ENCODE results near the gene CRYGN. TPM values are rescaled to one million over a fixed set of nuclear protein-coding genes. Genes with fewer than 3 reads are reported as not detected.

CRYGN gene
- polyA plus RNA-seq, 3 donors, result not detected

DNA sequence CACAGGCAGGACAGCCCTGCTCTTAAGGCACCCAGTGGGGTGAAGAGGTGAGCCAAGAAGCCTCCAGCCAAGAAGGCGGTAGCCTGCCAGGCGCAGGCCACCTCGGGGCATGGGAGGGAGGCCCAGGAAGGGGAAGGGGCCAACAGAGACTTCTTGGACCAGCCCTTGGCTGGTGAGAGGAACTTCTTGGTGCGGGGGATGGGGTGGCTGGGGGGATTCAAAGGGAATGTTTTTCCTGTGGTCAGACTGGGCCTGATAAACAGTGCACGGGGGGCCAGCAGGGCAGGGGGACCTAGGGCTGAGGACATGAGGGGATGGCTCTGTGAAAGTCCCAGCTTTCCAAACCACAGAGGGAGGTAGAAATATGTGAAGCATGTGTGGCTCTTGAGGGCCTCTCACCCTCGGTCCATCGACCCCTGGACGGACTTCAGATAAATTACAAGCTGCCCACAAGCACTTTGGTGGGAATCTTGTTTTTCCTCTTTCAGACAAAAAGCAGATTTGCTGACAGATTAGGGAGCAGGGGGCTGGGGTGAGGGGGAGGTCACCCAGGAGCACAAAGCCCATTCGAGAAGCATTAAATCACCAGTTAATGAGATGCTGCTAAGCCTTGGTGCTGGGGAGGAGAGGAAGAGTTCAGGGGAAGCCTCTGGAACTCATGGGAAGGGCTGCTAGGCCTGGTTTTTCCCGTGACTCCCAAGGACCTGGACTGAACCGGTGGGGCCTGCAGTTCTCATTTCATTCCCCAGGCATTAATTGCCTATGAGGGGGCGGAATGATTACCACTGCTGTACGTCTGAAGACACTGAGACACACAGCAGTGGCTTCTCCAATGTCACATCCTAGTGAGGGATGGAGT lies 11.3 kb downstream of the CRYGN start:
- Mint-ChIP-seq H3K4me1 (peaks cover 21% of the 10 kb centered on the region), H3K36me3 (no peaks in the 10 kb centered on the region), H3K27me3 (ENCODE audit: low read depth in 3 of 3) (peaks cover 0 to 7% (median 4%) of the 10 kb centered on the region in 3 donors), H3K9me3 (peaks cover 0 to 4% (median 0%) of the 10 kb centered on the region in 7 donors), H3K27ac (peak overlapping the region in 2 of 7 donors; percentile 15 to 48), H3K4me3 (no peak overlapping the region)
- H3K36me3 ChIP-seq (replicated peaks in 1 of 2; ENCODE audit: control insufficient read depth in 1 of 2, insufficient read depth in 2 of 2, low read length in 2 of 2), result no peaks in the 10 kb centered on the region
- H3K9ac ChIP-seq (ENCODE audit: insufficient read depth, low read length, poor library complexity, severe bottlenecking), result no peak overlapping the region
- intact Hi-C loops (cut with micrococcal nuclease), result no loop called here
- H3K4me2 ChIP-seq (replicated peaks; ENCODE audit: extremely low read depth, low read length, poor library complexity, severe bottlenecking), result no peak overlapping the region
- WGBS (ENCODE audit: insufficient coverage), result 35% methylated on average over 10 of the region's 13 CpGs
- H3K9me3 ChIP-seq (replicated peaks in 1 of 2; ENCODE audit: control insufficient read depth in 1 of 2, insufficient read depth in 1 of 2, low read length in 2 of 2), result peaks cover 0 to under 1% of the 10 kb centered on the region in 2 donors
- H2AFZ ChIP-seq (ENCODE audit: insufficient read depth, low read depth, low read length, poor library complexity, severe bottlenecking), result no peak overlapping the region
- no peaks in the 10 kb centered on the region for H4K20me1 ChIP-seq (ENCODE audit: insufficient read depth, low read length)
- H3K4me1 ChIP-seq (ENCODE audit: control insufficient read depth in 1 of 2, insufficient read depth in 2 of 2, low read length in 2 of 2), result no peaks in the 10 kb centered on the region
- no peaks in the 10 kb centered on the region for H3K79me2 ChIP-seq (ENCODE audit: insufficient read depth, low read length)
- no peak for TF ChIP-seq CTCF (IDR thresholded peaks at IDR 0.05)
- no peak overlapping the region for H3K27ac ChIP-seq (ENCODE audit: low read depth in 1 of 2, low read length in 2 of 2)
- no peak overlapping the region for H3K4me3 ChIP-seq (replicated peaks in 1 of 3; ENCODE audit: low read depth in 2 of 3, low read length in 3 of 3)
- no peaks in the 10 kb centered on the region for H3K27me3 ChIP-seq (ENCODE audit: control insufficient read depth in 2 of 2, insufficient read depth in 2 of 2, low read length in 2 of 2)
- DNase-seq, result no peak

DNA sequence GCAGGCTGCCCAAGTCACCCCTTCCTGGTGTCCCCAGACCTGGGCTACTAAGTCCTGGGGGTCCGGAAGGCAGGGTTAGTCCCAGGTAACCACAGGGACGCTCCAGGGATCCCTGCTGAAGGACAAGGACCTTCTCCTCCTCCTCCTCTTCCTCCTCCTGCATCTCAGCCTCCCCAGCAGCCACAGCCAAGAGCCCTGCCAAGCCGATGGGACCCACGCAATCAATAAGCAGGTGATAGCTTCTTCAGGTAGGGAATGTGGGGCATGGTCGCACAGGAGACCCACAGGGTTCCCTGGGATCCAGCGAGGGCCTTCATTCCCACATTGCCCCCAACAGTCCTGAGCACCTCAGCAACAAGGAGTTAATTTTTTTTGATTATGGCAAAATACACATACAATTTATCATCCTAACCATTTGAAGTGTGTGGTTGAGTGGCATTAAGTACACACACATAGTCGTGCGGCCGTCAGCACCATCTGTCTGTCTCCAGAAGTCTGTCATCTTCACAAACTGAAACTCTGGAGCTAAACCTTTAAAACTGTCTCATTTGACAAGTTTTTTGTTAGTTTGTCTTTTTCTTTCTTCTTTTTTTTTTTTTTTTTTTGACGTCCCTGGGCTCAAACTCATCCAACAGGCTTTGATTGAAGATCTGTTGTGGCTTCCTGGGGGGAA lies 12.1 kb downstream of the CRYGN start:
- no peaks in the 10 kb centered on the region for H4K20me1 ChIP-seq (ENCODE audit: insufficient read depth, low read length)
- Mint-ChIP-seq H3K27me3 (ENCODE audit: low read depth in 3 of 3) (peaks cover 2 to 7% (median 6%) of the 10 kb centered on the region in 3 donors), H3K4me3 (peak overlapping the region in 1 of 2 donors; percentile 35), H3K4me1 (peaks cover 18% of the 10 kb centered on the region), H3K36me3 (no peaks in the 10 kb centered on the region), H3K27ac (peak overlapping the region in 1 of 7 donors; percentile 50), H3K9me3 (peaks cover 0 to 7% (median 4%) of the 10 kb centered on the region in 7 donors)
- H3K4me1 ChIP-seq (ENCODE audit: control insufficient read depth in 1 of 2, insufficient read depth in 2 of 2, low read length in 2 of 2), result no peaks in the 10 kb centered on the region
- intact Hi-C loops (cut with micrococcal nuclease), result no loop called here
- H3K27me3 ChIP-seq (ENCODE audit: control insufficient read depth in 2 of 2, insufficient read depth in 2 of 2, low read length in 2 of 2), result no peaks in the 10 kb centered on the region
- DNase-seq, result no peak
- no peak overlapping the region for H3K27ac ChIP-seq (ENCODE audit: low read depth in 1 of 2, low read length in 2 of 2)
- TF ChIP-seq CTCF (IDR thresholded peaks at IDR 0.05), result no peak
- no peaks in the 10 kb centered on the region for H3K79me2 ChIP-seq (ENCODE audit: insufficient read depth, low read length)
- peaks cover 0 to 6% of the 10 kb centered on the region in 2 donors for H3K9me3 ChIP-seq (replicated peaks in 1 of 2; ENCODE audit: control insufficient read depth in 1 of 2, insufficient read depth in 1 of 2, low read length in 2 of 2)
- no peak overlapping the region for H3K4me2 ChIP-seq (replicated peaks; ENCODE audit: extremely low read depth, low read length, poor library complexity, severe bottlenecking)
- H3K9ac ChIP-seq (ENCODE audit: insufficient read depth, low read length, poor library complexity, severe bottlenecking), result no peak overlapping the region
- 100% methylated on average over 1 of the region's 10 CpGs for WGBS (ENCODE audit: insufficient coverage)
- no peak overlapping the region for H2AFZ ChIP-seq (ENCODE audit: insufficient read depth, low read depth, low read length, poor library complexity, severe bottlenecking)
- H3K4me3 ChIP-seq (replicated peaks in 1 of 3; ENCODE audit: low read depth in 2 of 3, low read length in 3 of 3), result no peak overlapping the region
- no peaks in the 10 kb centered on the region for H3K36me3 ChIP-seq (replicated peaks in 1 of 2; ENCODE audit: control insufficient read depth in 1 of 2, insufficient read depth in 2 of 2, low read length in 2 of 2)
